GM18499 (cell line): ENCODE data around the gene LGI2.
"Not testable (repeated sequence)": the region's sequence is repeated elsewhere in the genome, so short reads cannot be mapped to it uniquely, and the experiment has no call there.

Experiments used
- ATAC-seq: cut with Tn5 transposase; IDR thresholded peaks from one replicate; pipeline ENCODE4 v1.9.1; 2021; ENCODE audit warnings: moderate number of reproducible peaks; ENCODE audit not compliant: insufficient read depth, unreplicated experiment

Gene LGI2

DNA sequence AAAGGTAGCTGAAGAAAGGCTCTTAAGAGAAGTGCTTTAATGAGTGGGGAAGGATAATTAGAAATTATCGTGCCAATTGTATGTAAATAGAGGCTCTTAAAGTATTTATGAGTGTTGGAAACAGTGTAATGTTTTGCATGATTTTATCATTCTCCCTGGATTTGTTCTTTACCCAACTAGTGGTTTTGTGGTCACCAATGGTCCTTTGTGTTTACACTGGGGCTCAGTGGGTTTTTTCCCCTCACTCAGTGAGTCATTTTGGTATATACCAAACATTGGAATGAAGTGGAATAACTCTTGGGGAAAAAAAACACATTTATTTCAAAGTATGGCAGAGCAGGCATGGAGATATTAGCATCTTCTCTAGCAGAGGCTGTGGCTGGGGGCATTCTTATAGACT, 20.8 kb upstream of the LGI2 start:
- no peak for ATAC-seq

- no peak for ATAC-seq
Measured at GRCh38 chr4:25050370-25051078, 19.8 kb upstream of the LGI2 start.

DNA sequence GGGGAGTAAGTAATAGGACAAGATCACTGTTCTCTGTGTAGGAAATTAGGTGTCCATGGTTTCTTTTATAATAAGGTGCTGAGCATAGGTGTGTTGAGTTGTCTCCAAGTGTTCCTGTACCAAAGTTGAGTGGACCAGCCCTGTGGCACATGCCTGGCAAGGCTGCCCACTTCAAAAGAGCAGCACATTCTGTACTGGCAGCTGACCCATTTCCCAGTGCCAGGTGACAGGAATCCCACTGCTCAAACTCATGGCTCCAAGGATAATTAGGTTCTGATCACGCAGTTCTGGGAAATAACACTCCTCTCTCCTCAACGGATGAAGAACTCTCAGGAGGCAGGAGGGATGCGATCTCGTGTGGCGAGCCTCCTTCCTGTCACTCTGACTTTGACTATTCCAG, 12.8 kb upstream of the LGI2 start:
- no peak for ATAC-seq

GRCh38 chr4:25033526-25033925, 2.8 kb upstream of the LGI2 start:
- no peak for ATAC-seq

DNA sequence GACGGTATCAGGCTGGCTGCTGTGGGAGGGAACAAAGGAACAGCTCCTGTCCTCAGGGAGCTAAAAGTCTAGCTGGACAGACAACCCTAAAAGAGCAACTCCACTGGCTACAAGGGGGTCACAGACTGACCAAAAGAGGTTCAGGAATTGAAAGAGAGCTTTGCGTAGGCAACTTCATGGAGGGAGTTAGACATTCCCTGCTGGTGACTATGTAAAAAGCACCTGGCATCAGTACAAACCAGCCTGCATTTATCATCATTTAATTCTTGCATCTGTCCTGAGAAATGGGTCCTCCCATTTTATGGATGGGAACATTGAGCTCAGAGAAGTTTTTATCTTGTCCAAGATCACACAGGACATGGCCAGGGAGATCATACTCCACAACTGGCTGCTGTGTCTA, 1.4 kb upstream of the LGI2 start:
- no peak for ATAC-seq

DNA sequence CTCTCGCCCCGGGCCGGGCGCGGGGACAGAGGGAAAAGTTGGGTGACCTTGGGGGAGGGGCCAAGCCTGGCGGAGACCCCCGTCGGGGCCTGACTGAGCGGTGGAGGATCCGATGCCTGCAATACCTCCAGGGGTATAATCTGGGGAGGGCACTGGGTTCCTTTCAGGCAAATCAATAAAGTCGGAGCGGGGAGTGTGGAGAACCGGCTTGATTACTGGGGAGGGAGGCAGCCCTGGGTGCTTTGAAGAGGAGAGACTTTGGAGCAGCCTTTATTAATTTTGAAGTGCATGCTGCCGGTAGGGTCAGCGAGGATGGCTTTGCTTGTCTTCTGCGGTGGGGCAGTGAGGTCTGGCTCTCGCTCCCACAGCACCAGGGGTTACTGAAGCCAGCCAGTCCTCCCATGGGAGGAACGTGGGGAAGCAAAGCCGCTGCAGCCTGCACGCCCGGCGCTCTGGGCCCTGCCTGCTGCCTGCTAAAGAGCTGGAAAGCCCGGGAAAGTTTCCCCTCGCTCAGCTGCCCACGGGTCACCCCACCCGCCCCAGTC, 403 bp upstream of the LGI2 start:
- ATAC-seq = no peak

GRCh38 chr4:25029479-25030276, 1.1 kb downstream of the LGI2 start:
- no peak for ATAC-seq

DNA sequence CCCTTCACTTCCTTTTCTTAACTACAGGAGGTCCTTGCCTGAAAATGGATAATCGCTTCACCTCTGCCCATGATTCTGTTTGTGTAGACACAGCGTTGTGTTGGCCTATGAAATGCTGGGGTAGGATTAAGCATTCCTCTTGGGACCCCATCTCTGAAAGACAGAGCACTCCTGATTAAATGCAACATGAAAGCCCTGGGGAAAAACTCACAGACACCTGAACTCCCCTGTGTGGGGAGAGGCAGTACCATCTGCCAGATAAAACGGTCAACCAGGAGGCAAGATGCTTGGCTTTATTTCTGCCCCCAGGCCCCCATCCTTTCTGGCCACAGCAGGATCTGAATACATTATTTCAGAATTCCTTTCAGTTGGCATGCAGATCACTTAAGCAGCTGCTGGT, 1.9 kb downstream of the LGI2 start:
- ATAC-seq = no peak

DNA sequence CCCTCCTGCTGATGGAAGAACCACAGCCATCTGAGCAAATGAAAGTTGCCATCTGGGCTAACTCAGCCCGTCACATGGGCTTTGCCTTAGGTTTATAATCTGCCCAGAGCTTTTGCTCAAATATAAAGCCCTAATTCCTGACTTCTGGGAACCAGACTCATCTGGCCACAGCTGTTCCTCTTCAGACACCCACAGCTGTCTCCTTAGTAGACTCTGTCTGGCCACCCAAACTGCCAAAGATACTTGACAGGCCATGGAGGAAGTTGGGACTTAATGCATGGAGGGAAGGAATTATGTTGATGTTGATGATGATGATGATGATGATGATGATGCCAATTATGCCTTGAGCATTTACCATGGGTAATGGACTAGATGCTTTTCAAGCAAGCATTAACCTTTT, 8.0 kb downstream of the LGI2 start:
- no peak for ATAC-seq

- no peak for ATAC-seq
Measured at GRCh38 chr4:25021216-25021615, 9.5 kb downstream of the LGI2 start.

DNA sequence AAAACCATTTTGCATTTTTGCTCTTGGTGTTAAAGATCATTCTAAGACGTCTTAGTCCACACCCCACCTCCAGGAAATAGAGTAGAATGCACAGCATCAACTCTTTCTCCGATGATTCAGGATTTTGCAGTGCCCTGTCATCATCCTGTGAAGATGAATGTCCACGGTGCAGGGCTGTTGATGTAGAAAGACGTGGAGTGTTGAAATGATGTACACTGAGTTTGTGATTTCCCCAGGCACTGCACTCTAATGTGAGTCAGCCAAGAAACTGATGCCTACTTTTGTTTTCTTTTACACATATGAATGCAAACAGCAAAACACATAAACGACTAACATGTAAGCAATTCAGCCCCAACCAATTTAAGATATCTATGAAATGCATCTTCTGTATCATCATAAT, 10.5 kb downstream of the LGI2 start:
- ATAC-seq = no peak

- ATAC-seq = no peak
Measured at GRCh38 chr4:25019501-25019900, 11.2 kb downstream of the LGI2 start.

DNA sequence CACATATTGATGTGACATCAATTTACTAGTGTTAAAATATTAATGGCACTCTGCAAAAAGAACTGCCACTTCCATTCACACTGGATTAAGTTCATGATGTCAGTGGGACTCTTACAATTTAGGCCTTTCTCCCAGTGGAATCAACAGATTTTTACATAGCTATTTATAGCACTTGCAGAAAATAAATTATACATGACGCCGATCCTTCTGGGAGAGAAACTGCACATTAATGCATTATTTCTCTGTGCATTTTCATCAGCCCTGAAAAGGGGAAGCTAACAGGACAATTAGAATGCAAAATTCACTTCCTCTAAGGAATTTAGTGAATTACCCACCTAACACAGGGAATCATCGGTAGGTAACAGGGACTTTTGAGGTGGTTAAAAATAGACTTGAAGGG, 15.7 kb downstream of the LGI2 start:
- no peak for ATAC-seq

GRCh38 chr4:25014662-25014983, 16.1 kb downstream of the LGI2 start:
- ATAC-seq = not testable (repeated sequence)

DNA sequence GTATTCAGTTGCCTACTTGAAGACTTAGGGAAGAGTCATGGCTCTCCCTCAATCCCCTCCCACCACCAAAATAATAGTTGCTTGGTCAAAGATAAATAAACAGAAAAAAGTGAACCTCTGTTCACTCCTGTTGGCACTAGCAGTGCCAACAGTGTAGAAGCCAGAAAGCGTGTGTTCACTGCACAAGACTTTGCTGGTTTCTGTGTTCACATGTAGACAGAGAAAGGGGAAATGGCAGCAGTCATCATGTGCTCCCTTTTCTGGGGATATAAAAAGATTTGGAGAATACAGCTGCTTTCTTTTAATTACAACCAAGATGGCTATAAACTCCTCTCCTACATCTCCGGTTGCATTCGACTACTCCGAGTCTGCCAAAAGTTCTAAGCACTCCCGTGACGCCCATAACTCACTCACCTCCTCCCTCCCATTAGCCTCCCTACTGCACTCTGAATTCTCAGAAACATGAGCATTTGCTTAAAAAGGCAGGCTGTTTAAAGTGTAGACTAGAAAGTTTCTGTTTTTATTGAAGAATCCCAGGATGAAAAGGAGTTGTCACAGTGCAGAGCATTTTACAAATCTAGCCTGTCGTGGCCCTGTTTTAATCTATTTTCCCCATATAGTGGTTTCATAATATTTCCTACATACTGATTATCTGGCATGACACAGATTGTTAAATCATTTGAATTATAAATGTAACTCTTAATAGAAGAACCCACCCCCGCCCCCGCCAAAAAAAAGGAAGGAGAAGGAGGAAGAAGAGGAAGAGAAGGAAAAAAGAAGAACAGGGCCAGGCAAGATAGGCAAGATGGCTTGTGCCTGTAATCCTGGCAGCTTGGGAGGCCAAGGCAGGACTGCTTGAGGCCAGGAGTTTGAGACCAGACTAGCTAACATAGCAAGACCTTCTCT, 16.7 kb downstream of the LGI2 start:
- ATAC-seq = no peak

DNA sequence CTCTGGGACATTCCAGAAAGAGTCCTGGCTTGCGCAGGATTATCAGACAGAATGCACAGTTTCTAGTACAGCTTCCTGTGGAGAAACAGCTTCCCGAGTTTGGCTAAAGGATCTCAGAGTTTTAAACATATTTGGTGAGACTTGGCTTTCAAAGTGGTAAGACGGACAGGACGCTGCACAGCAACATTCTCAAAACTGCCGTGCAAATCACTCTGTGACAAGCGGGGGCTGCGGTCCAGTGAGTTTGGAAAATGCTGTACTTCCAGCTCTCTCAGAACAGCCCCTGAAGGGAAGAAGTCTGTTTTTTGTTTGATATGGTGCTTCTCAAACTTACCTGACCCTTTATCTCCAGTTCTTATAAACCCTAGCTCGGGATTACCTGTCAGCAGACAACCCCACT, 18.1 kb downstream of the LGI2 start:
- no peak for ATAC-seq

- ATAC-seq = no peak
Measured at GRCh38 chr4:25011135-25011866, 19.4 kb downstream of the LGI2 start.

DNA sequence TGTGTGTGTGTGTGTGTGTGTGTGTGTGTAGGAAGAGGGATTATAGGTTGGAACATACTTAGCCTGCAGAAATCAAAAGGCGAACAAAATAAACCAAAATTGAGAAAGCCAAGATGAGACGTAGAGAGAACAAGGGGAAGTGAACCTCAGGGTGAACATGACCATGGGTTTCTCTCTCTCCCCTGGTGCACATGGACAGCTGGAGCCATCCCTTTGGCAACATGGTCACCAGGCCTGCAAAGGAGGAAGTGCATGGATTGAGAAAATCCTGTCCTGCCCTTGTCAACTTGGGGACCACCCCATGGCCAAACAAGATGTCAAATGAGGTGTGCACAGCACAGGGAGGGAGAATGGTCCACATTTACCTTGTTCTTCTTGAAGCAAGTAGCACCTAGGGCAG, 23.1 kb downstream of the LGI2 start:
- ATAC-seq = no peak

- no peak for ATAC-seq
Measured at GRCh38 chr4:25002681-25003080, 28.1 kb downstream of the LGI2 start.

- ATAC-seq = no peak
Measured at GRCh38 chr4:25001509-25001908, 29.2 kb downstream of the LGI2 start.
